HEK293 (cell line): ENCODE results near the gene LCN10.
A peak's percentile ranks its signal among the peaks of the same experiment; 100 is the strongest.

Experiments
- ATF2 ChIP-seq: fragments of 450-650 bp; formaldehyde crosslinking; IDR thresholded peaks from 2 replicates; pipeline ENCODE4 v1.5.1; 2016; ENCODE audit warnings: missing biosample characterization, missing genetic modification characterization, low read depth
- BCL11B ChIP-seq: fragments of 450-650 bp; formaldehyde crosslinking; IDR thresholded peaks from 2 replicates; pipeline ENCODE4 v1.5.1; 2016; ENCODE audit warnings: low read depth, missing biosample characterization, missing genetic modification characterization
- BCL6B ChIP-seq: fragments of 450-650 bp; formaldehyde crosslinking; IDR thresholded peaks from 2 replicates; pipeline ENCODE4 v1.5.1; 2017; ENCODE audit warnings: missing biosample characterization, missing genetic modification characterization
- HIC1 ChIP-seq: fragments of 450-650 bp; formaldehyde crosslinking; IDR thresholded peaks from 2 replicates; pipeline ENCODE4 v1.5.1; 2016; ENCODE audit warnings: missing biosample characterization, missing genetic modification characterization
- IKZF3 ChIP-seq: fragments of 450-650 bp; IDR thresholded peaks from 2 replicates; pipeline ENCODE4 v1.5.0; 2018; ENCODE audit warnings: missing biosample characterization, mild to moderate bottlenecking, missing genetic modification characterization, moderate library complexity
- INSM2 ChIP-seq: fragments of 450-650 bp; formaldehyde crosslinking; IDR thresholded peaks from 2 replicates; pipeline ENCODE4 v1.5.1; 2016; ENCODE audit warnings: missing biosample characterization, missing genetic modification characterization
- KLF1 ChIP-seq: fragments of 450-650 bp; formaldehyde crosslinking; IDR thresholded peaks from 2 replicates; pipeline ENCODE4 v1.5.1; 2016; ENCODE audit warnings: missing biosample characterization, missing genetic modification characterization
- MZF1 ChIP-seq: fragments of 450-650 bp; formaldehyde crosslinking; IDR thresholded peaks from 2 replicates; pipeline ENCODE4 v1.5.1; 2017; ENCODE audit warnings: missing biosample characterization, missing genetic modification characterization, borderline replicate concordance
- YY2 ChIP-seq: fragments of 450-650 bp; formaldehyde crosslinking; IDR thresholded peaks from 2 replicates; pipeline ENCODE4 v1.5.1; 2016; ENCODE audit warnings: missing biosample characterization, missing genetic modification characterization
- ZFP41 ChIP-seq: fragments of 450-650 bp; formaldehyde crosslinking; IDR thresholded peaks from 2 replicates; pipeline ENCODE4 v1.5.1; 2016; ENCODE audit warnings: missing biosample characterization, missing genetic modification characterization, borderline replicate concordance
- ZNF138 ChIP-seq: fragments of 450-650 bp; formaldehyde crosslinking; IDR thresholded peaks from 2 replicates; pipeline ENCODE4 v1.5.1; 2016; ENCODE audit warnings: missing biosample characterization, missing genetic modification characterization, borderline replicate concordance
- ZNF155 ChIP-seq: fragments of 450-650 bp; formaldehyde crosslinking; IDR thresholded peaks from 2 replicates; pipeline ENCODE4 v1.5.1; 2016; ENCODE audit warnings: missing biosample characterization, missing genetic modification characterization
- ZNF221 ChIP-seq: fragments of 450-650 bp; formaldehyde crosslinking; IDR thresholded peaks from 2 replicates; pipeline ENCODE4 v1.5.1; 2017; ENCODE audit warnings: missing biosample characterization, missing genetic modification characterization, borderline replicate concordance
- ZNF280D ChIP-seq: fragments of 450-650 bp; formaldehyde crosslinking; IDR thresholded peaks from 2 replicates; pipeline ENCODE4 v1.5.1; 2016; ENCODE audit warnings: missing biosample characterization, missing genetic modification characterization
- ZNF302 ChIP-seq: fragments of 450-650 bp; formaldehyde crosslinking; IDR thresholded peaks from 2 replicates; pipeline ENCODE4 v1.5.1; 2016; ENCODE audit warnings: missing biosample characterization, missing genetic modification characterization, low read depth
- ZNF350 ChIP-seq: fragments of 450-650 bp; formaldehyde crosslinking; IDR thresholded peaks from 2 replicates; pipeline ENCODE4 v1.5.0; 2017; ENCODE audit warnings: missing biosample characterization, mild to moderate bottlenecking, missing genetic modification characterization
- ZNF362 ChIP-seq: fragments of 450-650 bp; formaldehyde crosslinking; IDR thresholded peaks from 2 replicates; pipeline ENCODE4 v1.5.1; 2016; ENCODE audit warnings: missing biosample characterization, missing genetic modification characterization
- ZNF488 ChIP-seq: fragments of 450-650 bp; formaldehyde crosslinking; IDR thresholded peaks from 2 replicates; pipeline ENCODE4 v1.5.1; 2016; ENCODE audit warnings: missing biosample characterization, missing genetic modification characterization
- ZNF529 ChIP-seq: fragments of 450-650 bp; formaldehyde crosslinking; IDR thresholded peaks from 2 replicates; pipeline ENCODE4 v1.5.1; 2017; ENCODE audit warnings: missing genetic modification characterization, missing biosample characterization; ENCODE audit not compliant: insufficient replicate concordance
- ZNF596 ChIP-seq: fragments of 450-650 bp; IDR thresholded peaks from 2 replicates; pipeline ENCODE4 v1.5.0; 2018; ENCODE audit warnings: missing biosample characterization, mild to moderate bottlenecking, missing genetic modification characterization, moderate library complexity
- ZNF610 ChIP-seq: fragments of 450-650 bp; formaldehyde crosslinking; IDR thresholded peaks from 2 replicates; pipeline ENCODE4 v1.5.1; 2016; ENCODE audit warnings: missing biosample characterization, missing genetic modification characterization, borderline replicate concordance
- ZNF626 ChIP-seq: fragments of 450-650 bp; sonication (Bioruptor Pico); formaldehyde crosslinking; IDR thresholded peaks from 2 replicates; pipeline ENCODE4 v1.5.1; 2018; ENCODE audit warnings: missing biosample characterization, missing genetic modification characterization, inconsistent platforms
- ZNF639 ChIP-seq: fragments of 450-650 bp; formaldehyde crosslinking; IDR thresholded peaks from 2 replicates; pipeline ENCODE4 v1.5.1; 2016; ENCODE audit warnings: missing biosample characterization, missing genetic modification characterization
- ZNF707 ChIP-seq: fragments of 450-650 bp; formaldehyde crosslinking; IDR thresholded peaks from 2 replicates; pipeline ENCODE4 v1.5.1; 2016; ENCODE audit warnings: missing biosample characterization, missing genetic modification characterization
- ZNF830 ChIP-seq: fragments of 450-650 bp; IDR thresholded peaks from 2 replicates; pipeline ENCODE4 v1.5.0; 2018; ENCODE audit warnings: missing biosample characterization, missing genetic modification characterization, low read depth, mild to moderate bottlenecking, moderate library complexity

LCN10 gene

GRCh38 chr9:136791516-136792276 lies 49.0 kb upstream of the LCN10 start (continued):
- TF ChIP-seq ZNF639 (tag by site-specific recombination) (no peak), ZNF138 (no peak), YY2 (tag by site-specific recombination) (peak; percentile 61; the same call in 1 of the 2 replicates), ZNF280D (tag by site-specific recombination) (no peak), ZFP41 (tag by site-specific recombination) (no peak), ZNF362 (tag by site-specific recombination) (no peak), ZNF529 (tag by site-specific recombination) (no peak), ZNF626 (no peak), BCL11B (tag by site-specific recombination) (peak; percentile 68; the same call in 1 of the 2 replicates), IKZF3 (no peak), KLF1 (tag by site-specific recombination) (peak; percentile 30; the same call in 1 of the 2 replicates), ZNF596 (tag by site-specific recombination) (no peak), MZF1 (no peak), ZNF488 (no peak), ATF2 (tag by site-specific recombination) (no peak), HIC1 (tag by site-specific recombination) (peak; percentile 97), ZNF610 (no peak), ZNF302 (tag by site-specific recombination) (no peak), ZNF830 (tag by site-specific recombination) (no peak), BCL6B (tag by site-specific recombination) (no peak), ZNF350 (tag by site-specific recombination) (no peak), ZNF707 (no peak), ZNF221 (tag by site-specific recombination) (no peak), ZNF155 (tag by site-specific recombination) (no peak), INSM2 (tag by site-specific recombination) (0 out of 2 replicates have a peak, but pooled peaks have one; percentile 10)
